K562 (cell line): ENCODE data around the gene KCNK3. TPM values are rescaled to one million over a fixed set of nuclear protein-coding genes. Genes with fewer than 3 reads are reported as not detected.

Source experiments
- ATAC-seq: fragments of 200-7000 bp; cut with Tn5 transposase; 3 replicates; pipeline ENCODE4 v1.9.1; 2020; ENCODE audit warnings: moderate library complexity
- BruUV-seq: library from RNA; stranded (reverse); fragments of 400-500 nt; replicated peaks from 2 replicates; lab custom pipeline; 2021; lab: Mats Ljungman, UMichigan
- CTCF ChIA-PET: fragments of 300-600 bp; formaldehyde crosslinking; extraction: SDS; loops from one replicate; lab custom pipeline; 2021; ENCODE audit warnings: low intra/inter-chr PET ratio; lab: Yijun Ruan, JAX
- POLR2A ChIA-PET: fragments of 300-600, 350-650 bp; sonication (Branson Sonifier 250); formaldehyde crosslinking; extraction: SDS; loops from one replicate; lab custom pipeline; 2021; ENCODE audit warnings: antibody characterized with exemption, inconsistent platforms; lab: Yijun Ruan, JAX
- DNase-seq, 4 experiments: peaks; one replicate each; pipeline versions ENCODE4 v3.0.0 to v3.0.0-alpha.2; 2011 to 2018; ENCODE audit warnings: low spot score in 3 of 4, mixed read lengths in 3 of 4; ENCODE audit errors: extremely low read depth in 1 of 4
- FAIRE-seq: peaks from 2 replicates; lab custom pipeline; 2011; peaks lifted over from hg19 to GRCh38; lab: Jason Lieb, UNC
- H2AFZ ChIP-seq: 2 replicates; pipeline ENCODE4 v1.6.0; 2011; ENCODE audit warnings: low read depth, low read length, control low read depth, inconsistent platforms
- H3K27ac ChIP-seq: fragments of 200-600 bp; 3 replicates; pipeline ENCODE4 v1.8.0; 2011; ENCODE audit warnings: low read depth, mild to moderate bottlenecking, control low read depth, inconsistent platforms, low read length, moderate library complexity, mixed read lengths; ENCODE audit errors: extremely low read depth
- H3K27me3 ChIP-seq, 2 experiments: fragments of 300-600 bp in 1 of 2; 2 replicates in 1 of 2; 3 replicates in 1 of 2; pipeline versions ENCODE4 v1.6.0 to v1.8.0; 2011; ENCODE audit warnings: inconsistent platforms in 2 of 2, low read length in 2 of 2, mild to moderate bottlenecking in 1 of 2, mixed read lengths in 1 of 2, moderate library complexity in 1 of 2; ENCODE audit not compliant: control insufficient read depth in 2 of 2, insufficient read depth in 2 of 2
- H3K36me3 ChIP-seq: fragments of 300-600 bp; 3 replicates; pipeline ENCODE4 v1.8.0; 2011; ENCODE audit warnings: mild to moderate bottlenecking, low read length, inconsistent platforms; ENCODE audit not compliant: control insufficient read depth, insufficient read depth
- H3K4me1 ChIP-seq, 2 experiments: fragments of 200-600 bp in 1 of 2; replicated peaks in 1 of 2; 2 replicates in 1 of 2; 3 replicates in 1 of 2; pipeline versions ENCODE4 v1.5.1 to v1.8.0; 2011; ENCODE audit warnings: inconsistent platforms in 2 of 2, low read length in 2 of 2, mild to moderate bottlenecking in 1 of 2, mixed read lengths in 1 of 2, moderate library complexity in 1 of 2; ENCODE audit not compliant: control insufficient read depth in 2 of 2, insufficient read depth in 2 of 2
- H3K4me2 ChIP-seq: 2 replicates; pipeline ENCODE4 v1.6.1; 2011; ENCODE audit warnings: low read length, control low read depth, inconsistent platforms, mixed read lengths; ENCODE audit not compliant: insufficient read depth
- H3K4me3 ChIP-seq: fragments of 200-600 bp; sonication (generic), shearing (Covaris generic); 2 replicates; pipeline ENCODE4 v1.5.1; 2016; ENCODE audit warnings: control low read depth, inconsistent platforms
- H3K79me2 ChIP-seq: fragments of 200-600 bp; 3 replicates; pipeline ENCODE4 v1.8.0; 2011; ENCODE audit warnings: low read length, inconsistent platforms; ENCODE audit not compliant: control insufficient read depth, insufficient read depth
- H3K9ac ChIP-seq, 2 experiments: 2 replicates each; pipeline versions ENCODE4 v1.6.0 to v1.6.1; 2011; ENCODE audit warnings: low read depth in 2 of 2, low read length in 2 of 2, control low read depth in 1 of 2, inconsistent platforms in 1 of 2, mild to moderate bottlenecking in 1 of 2, mixed read lengths in 1 of 2; ENCODE audit not compliant: insufficient read depth in 1 of 2
- H3K9me1 ChIP-seq: one replicate; pipeline ENCODE4 v1.6.0; 2011; ENCODE audit warnings: inconsistent platforms, mild to moderate bottlenecking, low read length, moderate library complexity; ENCODE audit not compliant: control insufficient read depth, insufficient read depth
- H3K9me3 ChIP-seq: replicated peaks from 2 replicates; pipeline ENCODE4 v1.5.1; 2011; ENCODE audit warnings: low read depth, low read length, inconsistent platforms; ENCODE audit not compliant: control insufficient read depth, insufficient read depth
- H4K20me1 ChIP-seq: replicated peaks from 2 replicates; pipeline ENCODE4 v1.6.1; 2011; ENCODE audit warnings: low read length, inconsistent platforms, mixed read lengths; ENCODE audit not compliant: control insufficient read depth, insufficient read depth
- AFF1 ChIP-seq, 2 experiments: fragments of 450-650 bp; IDR thresholded peaks; 2 replicates each; pipeline ENCODE4 v1.6.1; 2018; ENCODE audit warnings: mild to moderate bottlenecking in 2 of 2, low read depth in 1 of 2; ENCODE audit not compliant: partially characterized antibody in 2 of 2
- ATF2 ChIP-seq: sonication (generic); formaldehyde crosslinking; IDR thresholded peaks from 2 replicates; pipeline ENCODE4 v1.8.1; 2022; ENCODE audit warnings: missing genetic modification reagents
- DMBX1 ChIP-seq: fragments of 250-450 bp; sonication (Bioruptor Pico); IDR thresholded peaks from 2 replicates; pipeline ENCODE4 v1.8.0; 2022; ENCODE audit warnings: inconsistent platforms, mild to moderate bottlenecking, moderate library complexity, borderline replicate concordance
- DNMT1 ChIP-seq: fragments of 450-650 bp; IDR thresholded peaks from 2 replicates; pipeline ENCODE4 v1.6.1; 2016; ENCODE audit warnings: antibody characterized with exemption, mild to moderate bottlenecking
- LCOR ChIP-seq: sonication (generic); formaldehyde crosslinking; IDR thresholded peaks from 2 replicates; pipeline ENCODE4 v1.8.0; 2022; ENCODE audit warnings: mild to moderate bottlenecking, missing genetic modification reagents
- MAFK ChIP-seq: IDR thresholded peaks from 2 replicates; pipeline ENCODE4 v1.6.1; 2011; ENCODE audit warnings: low read length, improper control_type of control experiment
- NFE2L1 ChIP-seq: fragments of 450-650 bp; IDR thresholded peaks from 2 replicates; pipeline ENCODE4 v1.6.1; 2016; ENCODE audit warnings: missing genetic modification characterization, low read depth, mild to moderate bottlenecking, missing compliant biosample characterization, moderate library complexity, borderline replicate concordance
- PBX2 ChIP-seq, 2 experiments: IDR thresholded peaks in 1 of 2; conservative IDR thresholded peaks in 1 of 2; 2 replicates each; pipeline ENCODE4 v1.6.1; 2016; ENCODE audit warnings: low read depth in 2 of 2, mild to moderate bottlenecking in 1 of 2, missing compliant biosample characterization in 1 of 2, missing genetic modification characterization in 1 of 2, moderate library complexity in 1 of 2
- TCFL5 ChIP-seq: fragments of 250-450 bp; sonication (Bioruptor Pico); conservative IDR thresholded peaks from 2 replicates; pipeline ENCODE4 v1.6.1; 2021; ENCODE audit warnings: mild to moderate bottlenecking, moderate library complexity, matching md5 sums
- ZNF224 ChIP-seq: sonication (generic); formaldehyde crosslinking; IDR thresholded peaks from 2 replicates; pipeline ENCODE4 v1.8.0; 2022; ENCODE audit warnings: mild to moderate bottlenecking, missing genetic modification reagents
- ZNF282 ChIP-seq: sonication (generic); formaldehyde crosslinking; IDR thresholded peaks from 2 replicates; pipeline ENCODE4 v1.8.1; 2023; ENCODE audit warnings: missing genetic modification reagents
- WGBS: fragments of 100-300 bp; shearing (Covaris generic); methylation state at CpG from one replicate; pipeline ENCODE4 v1.1.6; 2016; ENCODE audit warnings: low coverage, mixed read lengths; ENCODE audit not compliant: insufficient coverage; ENCODE audit errors: missing lambda C conversion rate; 5-methylcytosine and 5-hydroxymethylcytosine counted together
- in situ Hi-C: fragments of 300-500 bp; cut with MboI; formaldehyde crosslinking; loops from 4 replicates; pipeline ENCODE4 v1.15.0; 2018; ENCODE audit warnings: inconsistent platforms, mixed read lengths
- intact Hi-C: fragments of 100-400 bp; cut with micrococcal nuclease; formaldehyde crosslinking; loops from 2 replicates; pipeline ENCODE4 v1.14.2; 2022
- polyA plus RNA-seq, 8 experiments: library from polyadenylated mRNA; depleted of rRNA in 4 of 8; stranded (reverse) in 5 of 8; unstranded in 3 of 8; fragments of >200 nt; fragmentation: Nextera tagmentation in 2 of 8; fragmentation: Illumina TruSeq in 1 of 8; extraction: Ambion mirVana in 2 of 8; extraction: Trizol in 1 of 8; gene quantifications; 2 replicates each; pipeline versions ENCODE4 v1.2.1 to v1.2.3, GENCODE V29; 2011 to 2014; ENCODE audit warnings: inconsistent platforms in 1 of 8, missing spikeins in 1 of 8
- total RNA-seq, 7 experiments: library from RNA; depleted of rRNA in 6 of 7; stranded (reverse); fragments of >200 nt in 6 of 7; fragmentation: Illumina TruSeq in 2 of 7; extraction: Trizol in 2 of 7; gene quantifications; 2 replicates each; pipeline versions ENCODE4 v1.2.1 to v1.2.3, GENCODE V29; 2011 to 2021; ENCODE audit warnings: low replicate concordance in 1 of 7

KCNK3 gene
- total and polyA plus RNA-seq, 9 of the 15 experiments (the other 6 are each of a cell fraction or from before 2014, with no cell fraction given) = 0.01 to 0.20 (median 0.07) TPM; not detected in 5

- Histone ChIP-seq H4K20me1 (no peaks in the 10 kb centered on the region), H3K4me1 (no peaks in the 10 kb centered on the region), H2AFZ (no peak overlapping the region), H3K9ac (no peak overlapping the region), H3K9me1 (no peaks in the 10 kb centered on the region), H3K9me3 (no peaks in the 10 kb centered on the region), H3K27ac (no peak overlapping the region), H3K79me2 (no peaks in the 10 kb centered on the region), H3K4me3 (no peak overlapping the region), H3K27me3 (peaks cover 18 to 67% of the 10 kb centered on the region in 2 experiments), H3K4me2 (no peak overlapping the region), H3K36me3 (no peaks in the 10 kb centered on the region)
- ChIA-PET CTCF (no interaction called here), POLR2A (no interaction called here)
- ATAC-seq (no peak), DNase-seq (no peak), FAIRE-seq (no peak)
- TF ChIP-seq ATF2 (CRISPR knock-in tag) = no peak
- no peak for TF ChIP-seq NFE2L1 (tag)
- no peak for TF ChIP-seq PBX2 (CRISPR knock-in tag; IDR thresholded peaks at IDR 0.05; ENCODE audit: low read depth)
- no peak for TF ChIP-seq PBX2 (tag; conservative IDR thresholded peaks at IDR 0.05; ENCODE audit: low read depth)
- TF ChIP-seq DNMT1 = no peak
- no peak for TF ChIP-seq MAFK
- no peak for TF ChIP-seq LCOR (CRISPR knock-in tag)
- no peak for TF ChIP-seq DMBX1 (CRISPR knock-in tag)
- TF ChIP-seq ZNF282 (CRISPR knock-in tag) = no peak
- no peak for TF ChIP-seq ZNF224 (CRISPR knock-in tag)
- TF ChIP-seq AFF1 (IDR thresholded peaks at IDR 0.05; ENCODE audit: low read depth in 1 of 2, partially characterized antibody in 2 of 2) = no peak
- no peak for TF ChIP-seq TCFL5 (CRISPR knock-in tag)
- no TSS peak for BruUV-seq
- in situ Hi-C loops (no loop called here), intact Hi-C loops (no loop called here)
- WGBS = under 1% methylated on average over 13 of the region's 13 CpGs
Measured at GRCh38 chr2:26644188-26644835, 48.2 kb upstream of the KCNK3 start.
